Endodermal cell (in vitro differentiated cells): ENCODE measurements around the gene TCF7L2. TPM values are rescaled to one million over a fixed set of nuclear protein-coding genes. Genes with fewer than 3 reads are reported as not detected.

Experiments used
- DNase-seq: peaks from one replicate; pipeline ENCODE4 v3.0.0-alpha.2; 2017
- H3K27ac ChIP-seq: 2 replicates; pipeline ENCODE4 v1.5.1; 2013; ENCODE audit warnings: mild to moderate bottlenecking, low read depth, low read length, moderate library complexity
- H3K27me3 ChIP-seq: 2 replicates; pipeline ENCODE4 v1.6.1; 2013; ENCODE audit warnings: mild to moderate bottlenecking, low read length, moderate library complexity; ENCODE audit not compliant: insufficient read depth, control insufficient read depth, poor library complexity, severe bottlenecking
- H3K36me3 ChIP-seq: 2 replicates; pipeline ENCODE4 v1.7.0; 2013; ENCODE audit warnings: mild to moderate bottlenecking, low read length, moderate library complexity; ENCODE audit not compliant: control insufficient read depth, insufficient read depth
- H3K4me1 ChIP-seq: one replicate; pipeline ENCODE4 v1.7.0; 2013; ENCODE audit warnings: low read length; ENCODE audit not compliant: control insufficient read depth, insufficient read depth
- H3K4me3 ChIP-seq: 2 replicates; pipeline ENCODE4 v1.5.1; 2013; ENCODE audit warnings: mild to moderate bottlenecking, low read length, moderate library complexity
- H3K9ac ChIP-seq: 2 replicates; pipeline ENCODE4 v1.6.1; 2013; ENCODE audit warnings: mild to moderate bottlenecking, low read length, moderate library complexity; ENCODE audit not compliant: poor library complexity, severe bottlenecking; ENCODE audit errors: extremely low read depth
- H3K9me3 ChIP-seq: 2 replicates; pipeline ENCODE4 v1.6.1; 2013; ENCODE audit warnings: mild to moderate bottlenecking, low read length, moderate library complexity; ENCODE audit not compliant: control insufficient read depth
- H3K27ac Mint-ChIP-seq: 2 replicates; pipeline ENCODE4 v1.8.0; 2020; ENCODE audit warnings: mixed read lengths
- H3K27me3 Mint-ChIP-seq: 2 replicates; pipeline ENCODE4 v1.8.0; 2021; ENCODE audit warnings: mild to moderate bottlenecking, mixed read lengths; ENCODE audit not compliant: insufficient read depth
- H3K36me3 Mint-ChIP-seq: 2 replicates; pipeline ENCODE4 v1.8.0; 2020; ENCODE audit warnings: low read depth, mixed read lengths
- H3K4me1 Mint-ChIP-seq: 2 replicates; pipeline ENCODE4 v1.8.0; 2020; ENCODE audit warnings: mixed read lengths
- H3K4me3 Mint-ChIP-seq: 2 replicates; pipeline ENCODE4 v1.8.0; 2020; ENCODE audit warnings: mild to moderate bottlenecking, moderate library complexity, mixed read lengths
- H3K9me3 Mint-ChIP-seq: 2 replicates; pipeline ENCODE4 v1.8.0; 2020; ENCODE audit warnings: mild to moderate bottlenecking, mixed read lengths
- CTCF ChIP-seq: fragments of 200-600 bp; sonication (generic); conservative IDR thresholded peaks from 2 replicates; pipeline ENCODE4 v1.5.0; 2021; ENCODE audit warnings: antibody characterized with exemption, mild to moderate bottlenecking
- WGBS, 2 experiments: methylation state at CpG; one replicate each; pipeline versions ENCODE4 v1.1.5 to v1.1.7; 2013; ENCODE audit warnings: missing lambda C conversion rate in 2 of 2, mixed read lengths in 1 of 2; ENCODE audit not compliant: insufficient coverage in 1 of 2, insufficient read length in 1 of 2; 5-methylcytosine and 5-hydroxymethylcytosine counted together
- total RNA-seq, 2 donors: library from RNA; stranded (reverse); fragmentation: NEBNext Ultra II Directional in 1 of 2; extraction: Animal tissue kit (Norgen Biotek cat#: 25700) in 1 of 2; gene quantifications; 2 replicates in 1 of 2; 3 replicates in 1 of 2; pipeline ENCODE4 v1.2.1, GENCODE V29; 2021

Gene TCF7L2
- total RNA-seq, 2 donors from 2014 or later: 73.2 to 105 TPM

DNA sequence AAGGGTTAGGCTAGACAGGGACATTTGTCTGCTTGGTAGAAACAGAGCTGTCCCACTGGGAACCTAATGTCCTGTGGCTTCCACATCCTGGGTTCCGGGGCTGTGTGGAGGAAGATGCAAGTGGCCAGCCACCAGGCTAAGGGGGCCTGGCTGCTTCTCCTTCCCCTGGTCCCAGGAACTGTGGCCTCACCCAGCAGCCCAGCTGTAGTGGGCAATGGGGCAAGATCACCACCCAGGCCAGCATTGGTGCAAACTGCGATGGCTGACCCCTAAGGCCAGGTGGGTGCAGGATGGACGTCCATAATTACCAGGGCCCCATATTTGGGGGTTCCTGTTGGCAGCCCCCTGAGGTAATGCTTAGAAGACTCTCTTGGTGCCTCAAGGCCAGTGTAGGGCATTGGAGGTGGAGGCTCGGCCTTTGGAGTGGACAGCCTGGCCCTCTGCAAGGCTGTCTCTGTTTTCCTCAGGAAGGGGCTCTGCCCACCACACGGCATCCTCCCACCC is 226.7 kb downstream of the TCF7L2 start:
- 91 to 100% methylated on average over 1 to 5 of the region's 5 CpGs for WGBS, 2 experiments
- no peak overlapping the region for H3K27ac Mint-ChIP-seq

GRCh38 chr10:113177156-113177935 is 227.3 kb downstream of the TCF7L2 start:
- Histone ChIP-seq H3K9me3 (no peaks in the 10 kb centered on the region), H3K4me3 (no peak overlapping the region), H3K27me3 (no peaks in the 10 kb centered on the region), H3K4me1 (peaks cover 5% of the 10 kb centered on the region), H3K9ac (no peak overlapping the region), H3K27ac (no peak overlapping the region), H3K36me3 (no peaks in the 10 kb centered on the region)
- Mint-ChIP-seq H3K4me3 (no peak overlapping the region), H3K4me1 (peaks cover 24% of the 10 kb centered on the region), H3K36me3 (no peaks in the 10 kb centered on the region), H3K27ac (no peak overlapping the region), H3K27me3 (no peaks in the 10 kb centered on the region), H3K9me3 (no peaks in the 10 kb centered on the region)
- DNase-seq: peak; percentile 49
- 82 to 86% methylated on average over 11 to 15 of the region's 16 CpGs for WGBS, 2 experiments
- TF ChIP-seq CTCF: no peak

More for the DNA sequence above, 226.7 kb downstream of the TCF7L2 start:
- TF ChIP-seq CTCF: no peak
- Histone ChIP-seq H3K27ac (no peak overlapping the region), H3K9me3 (no peaks in the 10 kb centered on the region), H3K36me3 (no peaks in the 10 kb centered on the region), H3K27me3 (no peaks in the 10 kb centered on the region), H3K4me1 (peaks cover 5% of the 10 kb centered on the region), H3K4me3 (no peak overlapping the region), H3K9ac (no peak overlapping the region)
- H3K9me3 Mint-ChIP-seq: no peaks in the 10 kb centered on the region
- DNase-seq: peak; percentile 28
- H3K27me3 Mint-ChIP-seq: no peaks in the 10 kb centered on the region
- no peak overlapping the region for H3K4me3 Mint-ChIP-seq
- H3K36me3 Mint-ChIP-seq: no peaks in the 10 kb centered on the region
- H3K4me1 Mint-ChIP-seq: peaks cover 24% of the 10 kb centered on the region

DNA sequence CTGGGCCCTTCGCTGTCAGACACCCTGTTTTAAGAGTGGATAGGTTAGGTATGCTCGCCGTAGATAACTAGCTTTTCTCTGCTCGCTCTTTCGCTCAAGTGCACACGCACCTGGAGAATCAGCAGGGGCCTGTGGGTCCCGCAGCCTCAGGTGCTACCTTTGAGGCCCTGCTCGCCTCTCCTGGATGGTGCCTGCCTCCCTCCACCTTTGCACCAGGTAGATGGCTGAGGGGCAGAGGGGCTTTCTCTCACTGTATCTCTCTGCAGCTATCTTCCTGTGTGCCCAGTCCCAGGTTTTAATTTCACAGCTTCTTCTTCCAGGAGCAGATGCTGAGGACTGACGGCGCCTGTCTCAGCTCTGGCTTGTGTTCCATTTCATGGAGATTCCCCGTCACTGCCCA is 227.9 kb downstream of the TCF7L2 start:
- H3K27ac ChIP-seq: no peak overlapping the region
- Mint-ChIP-seq H3K36me3 (no peaks in the 10 kb centered on the region), H3K9me3 (no peaks in the 10 kb centered on the region), H3K4me1 (peaks cover 24% of the 10 kb centered on the region), H3K4me3 (no peak overlapping the region), H3K27me3 (no peaks in the 10 kb centered on the region), H3K27ac (no peak overlapping the region)
- H3K4me1 ChIP-seq: peaks cover 5% of the 10 kb centered on the region
- no peak for TF ChIP-seq CTCF
- 94 to 100% methylated on average over 3 to 11 of the region's 11 CpGs for WGBS, 2 experiments
- H3K9ac ChIP-seq: no peak overlapping the region
- H3K9me3 ChIP-seq: no peaks in the 10 kb centered on the region
- no peaks in the 10 kb centered on the region for H3K36me3 ChIP-seq
- DNase-seq: peak; percentile 59
- H3K4me3 ChIP-seq: no peak overlapping the region
- no peaks in the 10 kb centered on the region for H3K27me3 ChIP-seq
